GM19043 (cell line): ENCODE measurements around the gene DCAF7.
A peak's percentile ranks its signal among the peaks of the same experiment; 100 is the strongest.

ENCODE experiments used
- ATAC-seq: cut with Tn5 transposase; IDR thresholded peaks from one replicate; pipeline ENCODE4 v1.9.1; 2021; ENCODE audit warnings: low read depth; ENCODE audit not compliant: unreplicated experiment

The DCAF7 gene

DNA sequence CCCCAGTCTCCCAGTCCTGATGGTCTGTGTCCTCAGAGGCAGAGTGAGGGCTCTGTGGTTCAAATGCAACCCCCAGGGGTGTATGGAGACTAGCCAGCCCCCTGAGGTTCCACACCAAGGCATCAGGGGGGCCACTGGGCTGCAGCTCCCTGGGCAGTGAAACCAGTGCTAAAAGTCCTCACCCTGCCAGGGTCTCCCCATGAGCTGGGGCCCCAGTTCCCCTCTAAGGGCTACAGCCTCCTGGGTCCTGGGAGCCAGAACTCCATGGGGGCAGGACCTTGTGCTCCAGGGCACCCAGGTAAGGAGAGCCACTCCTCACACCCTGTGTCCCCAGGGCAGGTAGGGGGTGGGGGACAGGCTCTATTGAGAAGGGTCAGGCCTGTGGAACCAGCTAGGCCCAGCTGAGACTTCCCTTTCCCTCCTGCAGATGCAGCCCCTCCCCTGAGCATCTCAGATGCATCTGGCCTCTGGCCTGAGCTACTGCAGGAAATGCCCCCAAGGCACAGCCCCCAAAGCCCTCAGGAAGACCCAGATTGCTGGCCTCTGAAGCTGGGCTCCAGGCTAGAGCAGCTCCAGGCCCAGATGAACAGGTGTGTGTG, 6.4 kb upstream of the DCAF7 start:
- ATAC-seq, result no peak

DNA sequence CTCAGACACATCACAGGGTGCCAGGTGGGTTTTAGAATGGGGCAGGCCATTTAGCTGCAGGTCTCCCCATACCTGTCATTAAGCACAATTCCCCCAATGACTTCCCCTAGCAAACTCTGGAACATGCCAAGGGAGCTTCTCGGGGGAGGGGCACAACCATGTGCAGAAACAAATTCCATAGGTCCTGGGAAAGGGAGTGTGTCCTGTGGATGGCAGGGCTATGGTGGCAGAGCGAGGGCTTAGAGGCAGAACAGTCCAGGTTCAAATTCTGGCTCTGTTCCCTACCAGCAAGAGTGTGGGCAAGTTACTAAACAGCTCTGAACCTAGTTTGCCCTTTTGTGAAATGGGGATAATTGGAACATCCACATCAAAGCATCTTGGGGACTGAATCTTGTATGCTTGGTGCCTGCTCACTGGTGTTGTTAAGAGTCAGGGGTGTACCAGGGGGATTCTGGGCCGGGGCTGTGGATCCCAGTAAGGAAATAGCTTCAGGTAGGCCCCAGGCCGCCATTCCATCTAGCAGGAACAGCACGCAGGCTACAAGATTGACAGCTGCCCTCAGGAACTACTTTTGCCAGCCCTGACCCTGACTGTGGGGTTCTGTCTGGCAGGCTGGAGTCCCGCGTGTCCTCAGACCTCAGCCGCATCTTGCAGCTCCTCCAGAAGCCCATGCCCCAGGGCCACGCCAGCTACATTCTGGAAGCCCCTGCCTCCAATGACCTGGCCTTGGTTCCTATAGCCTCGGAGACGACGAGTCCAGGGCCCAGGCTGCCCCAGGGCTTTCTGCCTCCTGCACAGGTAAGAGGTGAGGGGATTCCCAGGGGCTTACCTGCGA, 5.6 kb upstream of the DCAF7 start:
- no peak for ATAC-seq

DNA sequence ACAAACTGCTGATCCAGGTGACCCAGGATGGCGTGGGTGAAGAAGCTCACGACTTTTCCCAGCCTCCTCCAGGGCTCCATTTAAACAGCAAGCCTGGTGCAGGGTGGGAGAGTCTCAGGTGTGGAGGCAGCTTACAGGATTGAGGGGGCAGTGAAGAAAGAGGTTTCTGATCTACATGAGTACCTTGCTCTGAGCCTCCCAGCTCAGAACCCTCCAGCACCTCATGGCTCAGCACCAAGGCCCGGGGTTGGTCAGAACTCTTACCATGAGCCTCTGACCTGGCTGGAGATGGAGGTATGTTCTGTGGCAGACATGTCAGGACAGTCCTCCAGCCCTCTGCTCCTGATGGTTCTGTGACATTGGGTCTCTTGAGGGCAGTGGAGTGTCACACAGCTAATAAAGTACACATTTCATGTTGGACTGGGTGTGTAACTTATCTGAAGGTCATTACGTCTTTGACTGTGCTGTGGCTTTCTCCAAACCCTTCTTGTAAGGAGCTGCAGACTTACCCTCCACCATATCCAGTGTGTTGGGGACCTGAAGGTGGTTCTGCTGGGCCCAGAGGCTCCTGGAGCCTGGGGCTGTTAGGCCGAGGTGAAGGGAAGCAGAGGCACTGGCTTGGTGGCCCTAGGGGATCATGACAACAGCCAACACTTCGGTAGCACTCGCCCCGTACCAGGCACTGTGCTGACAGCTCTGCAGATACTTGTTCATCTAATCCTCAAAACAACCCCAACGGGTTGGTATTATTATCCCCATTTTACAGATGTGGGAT, 3.8 kb upstream of the DCAF7 start:
- ATAC-seq, result no peak

DNA sequence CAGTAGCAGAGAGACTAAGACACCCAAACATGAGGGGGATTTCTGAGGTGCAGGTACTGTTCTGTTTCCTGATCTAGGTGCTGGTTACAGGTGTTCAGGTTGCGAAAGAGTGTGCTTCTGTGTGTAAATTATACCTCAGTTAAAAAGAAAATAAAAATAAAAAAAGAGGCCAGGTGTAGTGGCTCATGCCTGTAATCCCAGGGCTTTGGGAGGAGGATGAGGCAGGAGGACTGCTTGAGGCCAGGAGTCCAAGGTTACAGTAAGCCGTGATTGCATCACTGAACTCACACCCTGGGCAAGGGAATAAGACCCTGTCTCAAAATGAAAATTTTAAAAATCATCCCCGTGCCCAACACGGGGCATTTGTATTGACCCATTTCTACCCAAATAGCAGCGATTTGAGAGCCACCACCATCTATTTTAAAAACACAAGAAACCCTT, 3.2 kb upstream of the DCAF7 start:
- ATAC-seq, result no peak

DNA sequence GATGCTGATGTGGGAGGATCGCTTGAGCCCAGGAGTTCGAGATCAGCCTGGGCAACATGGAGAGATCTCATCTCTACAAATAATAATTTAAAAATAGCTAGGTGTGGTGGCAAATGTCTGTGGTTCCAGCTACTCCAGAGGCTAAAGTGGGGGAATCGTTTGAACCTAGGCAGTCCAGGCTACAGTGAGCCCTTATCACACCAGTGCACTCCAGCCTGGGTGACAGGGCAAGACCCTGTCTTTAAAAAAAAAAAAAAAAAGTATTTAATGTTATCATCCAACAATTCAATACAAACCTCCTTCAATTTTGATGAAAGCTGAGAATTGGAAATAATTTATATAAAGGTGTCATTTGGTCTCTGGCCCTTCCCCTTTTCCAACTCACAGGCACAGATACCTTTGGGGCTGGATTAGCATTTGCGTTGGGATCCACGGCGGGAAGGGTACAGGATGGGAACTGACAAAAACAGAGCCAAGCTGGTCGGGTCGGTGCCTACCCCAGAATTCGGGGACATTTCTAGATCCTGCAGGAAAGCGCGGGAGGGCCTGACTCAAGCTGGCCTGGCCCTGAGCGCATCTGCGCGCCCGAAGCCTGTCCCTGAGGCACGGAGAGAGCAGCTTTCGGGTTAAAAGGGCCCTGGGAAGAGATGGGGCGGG, 860 bp upstream of the DCAF7 start:
- ATAC-seq, result peak; percentile 13

DNA sequence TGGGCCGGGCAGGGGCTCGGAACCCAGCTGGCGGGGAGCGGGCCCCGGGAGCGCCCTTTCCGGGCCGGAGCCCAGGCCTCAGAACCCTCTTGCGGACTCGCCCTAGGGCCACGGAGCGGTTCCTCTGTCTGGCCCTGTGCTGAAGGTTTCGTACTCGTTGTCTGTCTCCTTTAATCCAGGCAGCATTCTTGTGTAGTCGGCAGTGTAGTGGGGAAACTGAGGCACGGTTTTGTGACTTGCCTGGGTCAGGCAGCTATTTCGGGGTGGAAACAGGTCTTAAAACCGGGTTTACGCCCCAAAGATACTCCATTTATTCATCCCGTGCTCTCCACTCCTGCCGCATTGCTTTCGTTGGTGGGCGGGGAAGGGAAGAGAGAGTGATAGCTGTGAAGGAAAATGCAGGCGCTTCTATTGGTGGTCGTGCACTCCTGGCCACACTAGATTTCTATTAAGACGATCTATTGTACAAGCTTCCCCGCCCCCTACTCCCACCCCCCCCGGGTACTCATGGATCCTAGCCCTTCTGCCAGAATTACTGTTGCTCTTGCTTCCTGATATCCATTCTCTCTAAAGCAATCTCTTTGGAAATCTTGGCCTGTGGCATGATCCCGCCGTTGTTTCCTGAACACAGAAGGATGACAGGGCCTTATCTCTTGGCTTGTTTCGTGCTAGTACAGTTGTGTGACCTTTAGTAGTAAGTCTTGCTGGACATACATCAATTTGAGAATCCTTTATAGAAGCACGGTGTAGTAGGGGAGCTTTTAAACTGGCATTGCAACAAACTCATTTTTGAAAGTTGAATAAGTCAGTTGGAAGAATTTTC, 751 bp downstream of the DCAF7 start:
- no peak for ATAC-seq

DNA sequence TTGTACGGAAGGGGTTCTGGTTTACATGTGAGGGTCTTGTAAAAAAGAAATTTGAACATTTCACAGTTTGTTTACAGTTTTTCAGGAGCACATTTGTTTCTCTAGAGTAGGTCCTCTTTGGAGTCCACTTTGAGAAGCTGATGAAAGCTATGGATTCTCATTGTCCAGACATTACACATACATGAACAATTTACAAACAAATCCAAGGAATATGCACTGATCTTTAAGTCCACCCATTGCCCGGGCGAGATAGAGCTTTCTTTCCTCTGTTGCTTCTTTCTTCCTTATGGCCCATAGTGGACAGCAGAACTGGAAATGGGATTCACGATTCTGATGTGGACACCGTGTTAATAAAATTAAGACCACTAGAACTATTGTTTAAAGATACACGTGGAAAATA, 1.9 kb downstream of the DCAF7 start:
- no peak for ATAC-seq

DNA sequence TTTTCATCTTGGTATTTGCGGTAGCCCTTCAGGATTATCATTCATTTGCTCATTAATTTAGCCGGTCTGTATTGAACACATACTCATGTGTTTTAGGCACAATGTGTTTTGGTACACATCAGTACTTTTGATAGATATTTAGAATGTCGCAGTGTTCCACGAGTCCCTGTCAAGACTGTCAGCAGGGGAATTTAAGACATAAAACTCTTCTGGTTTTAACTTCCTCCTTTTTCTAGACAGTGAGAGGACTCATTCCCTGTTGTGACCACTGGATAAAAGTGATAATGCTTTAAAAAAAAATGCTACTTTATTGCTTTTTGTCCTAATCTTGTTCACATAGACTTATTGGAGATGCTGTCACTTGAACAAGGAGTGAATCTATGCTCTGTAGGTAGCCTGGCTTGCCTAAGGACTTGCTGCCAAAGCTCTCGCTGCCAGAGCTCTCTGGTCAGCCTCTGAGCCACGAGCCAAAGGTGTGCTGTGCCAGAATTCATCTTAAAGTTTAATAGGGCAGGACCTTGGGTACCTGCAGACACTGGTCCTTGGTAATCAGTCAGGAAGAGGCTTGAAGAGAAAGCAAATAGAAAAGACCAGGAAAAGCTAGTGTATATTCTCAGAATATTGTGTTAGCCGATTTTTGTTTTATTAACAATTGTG, 5.4 kb downstream of the DCAF7 start:
- ATAC-seq, result no peak

DNA sequence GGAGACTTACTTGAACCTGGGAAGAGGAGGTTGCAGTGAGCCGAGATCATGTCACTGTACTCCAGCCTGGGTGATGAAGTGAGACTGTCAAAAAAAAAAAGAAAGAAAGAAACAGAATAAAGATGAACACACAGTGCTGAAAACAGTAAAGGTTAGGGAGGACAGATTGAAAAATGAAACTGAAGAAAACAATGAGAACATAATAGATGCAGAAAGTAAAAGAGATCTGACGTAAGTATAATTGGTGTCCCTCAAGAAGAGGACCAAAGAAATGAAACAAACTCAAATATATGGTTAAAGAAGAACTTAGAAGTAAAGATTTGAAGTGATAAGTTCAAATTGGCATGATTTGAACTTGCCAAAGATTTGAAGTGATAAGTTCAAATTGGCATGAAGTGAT, 7.1 kb downstream of the DCAF7 start:
- no peak for ATAC-seq

DNA sequence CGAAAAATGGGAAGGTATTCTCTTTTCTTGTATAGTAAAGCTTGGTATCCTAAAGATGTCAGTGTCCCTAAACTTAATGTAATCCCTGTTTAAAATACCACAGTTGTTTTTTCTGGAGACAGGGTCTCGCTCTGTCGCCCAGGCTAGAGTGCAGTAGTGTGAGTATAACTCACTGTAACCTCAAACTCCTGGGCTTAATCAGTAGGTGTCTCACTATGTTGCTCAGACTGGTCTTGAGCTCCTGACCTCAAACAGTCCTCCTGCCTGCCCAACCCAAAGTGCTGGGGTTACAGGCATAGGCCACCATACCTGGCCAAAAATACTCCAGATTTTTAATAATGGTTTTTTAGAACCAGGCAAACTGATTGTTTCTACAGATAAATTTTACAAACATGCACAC, 8.2 kb downstream of the DCAF7 start:
- no peak for ATAC-seq

DNA sequence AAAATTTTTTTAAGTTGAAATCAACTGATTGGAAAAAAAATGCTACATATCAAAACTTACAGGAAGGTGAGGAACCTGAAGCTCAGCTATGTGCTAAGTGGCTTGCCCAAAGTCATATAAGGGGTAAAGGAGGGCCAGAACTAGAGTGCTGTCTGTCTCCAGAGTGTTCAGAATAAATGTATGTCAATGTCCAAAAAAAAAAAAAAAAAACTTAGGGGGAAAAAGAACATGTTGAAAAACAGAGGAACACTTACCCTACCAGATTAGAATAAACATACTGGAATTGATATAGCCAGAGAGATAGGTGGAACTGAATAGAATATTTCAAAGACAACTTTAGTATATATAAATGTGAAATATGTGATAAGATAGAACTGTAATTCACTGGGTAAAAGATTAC, 11.5 kb downstream of the DCAF7 start:
- ATAC-seq, result no peak

DNA sequence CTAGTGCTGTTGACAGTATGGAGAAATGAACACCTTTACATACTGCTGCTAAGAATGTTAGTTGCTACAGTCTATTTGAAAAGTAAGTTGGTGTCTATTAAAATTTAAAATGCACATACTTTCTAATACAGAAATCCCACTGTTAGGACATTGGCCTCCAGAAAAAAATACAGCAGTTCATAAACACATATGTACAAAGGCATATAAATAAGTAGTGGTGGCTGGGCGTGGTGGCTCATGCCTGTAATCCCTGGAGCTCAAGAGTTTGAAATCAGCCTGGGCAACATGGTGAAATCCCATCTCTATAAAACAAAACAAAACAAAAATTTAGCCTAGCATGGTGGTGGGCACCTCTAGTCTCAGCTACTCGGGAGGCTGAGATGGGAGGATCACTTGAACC, 13.1 kb downstream of the DCAF7 start:
- ATAC-seq, result no peak

DNA sequence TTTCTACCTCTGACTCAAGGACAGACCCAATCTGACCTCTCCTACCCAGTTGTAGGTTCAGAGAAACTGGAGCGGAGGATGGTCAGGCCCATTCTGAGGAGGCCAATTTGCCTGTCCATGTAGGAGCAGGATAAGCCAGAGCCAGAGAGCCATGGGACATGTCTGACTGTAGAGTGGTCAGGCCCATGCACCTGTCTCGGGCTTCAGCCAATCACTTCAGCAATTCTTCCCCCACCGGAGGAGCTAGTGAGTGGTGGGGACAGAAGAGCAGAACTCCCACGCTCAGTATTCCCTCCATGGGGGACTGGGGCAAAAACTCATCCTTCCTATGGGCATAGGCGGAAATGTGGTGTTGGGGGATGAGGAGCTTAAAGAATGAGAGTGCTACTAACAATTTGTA, 14.3 kb downstream of the DCAF7 start:
- ATAC-seq, result no peak

DNA sequence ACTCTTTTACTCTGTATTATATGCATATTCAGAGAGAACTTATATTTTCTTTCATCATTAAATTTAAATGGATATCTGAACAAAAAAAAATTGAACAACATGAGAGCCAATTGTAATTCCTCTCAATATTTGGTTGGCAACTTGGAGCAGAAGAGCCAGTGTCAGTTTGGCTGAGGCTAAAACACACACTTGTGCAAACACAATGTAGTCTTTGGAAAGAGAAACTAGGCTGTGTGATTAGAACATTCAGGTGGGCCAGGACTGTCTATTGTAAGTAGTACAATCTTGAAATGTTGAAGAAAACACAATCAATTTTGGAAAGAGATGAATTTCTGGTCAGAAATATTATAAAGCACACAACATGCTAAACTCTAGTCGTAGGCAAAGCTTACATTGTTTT, 17.0 kb downstream of the DCAF7 start:
- ATAC-seq, result no peak

DNA sequence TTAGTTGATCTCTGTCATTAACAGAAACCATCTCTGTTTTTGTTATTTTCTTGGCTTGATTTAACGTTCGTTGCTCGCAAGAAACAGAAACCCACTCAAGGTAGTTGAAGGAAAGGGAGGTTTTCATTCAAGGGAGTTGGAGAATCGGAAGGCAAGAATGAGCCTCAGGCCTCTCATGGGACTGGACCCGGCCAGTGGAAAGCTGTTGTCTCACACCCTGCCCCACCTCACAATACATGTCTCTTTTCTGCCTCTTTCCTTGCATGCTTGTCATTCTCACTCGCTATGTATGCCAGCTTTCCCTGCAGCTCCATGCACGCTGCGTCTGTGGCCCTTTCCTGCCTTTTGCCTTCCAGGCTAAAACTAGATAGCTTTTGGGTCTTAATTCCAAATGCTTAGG, 18.3 kb downstream of the DCAF7 start:
- no peak for ATAC-seq

DNA sequence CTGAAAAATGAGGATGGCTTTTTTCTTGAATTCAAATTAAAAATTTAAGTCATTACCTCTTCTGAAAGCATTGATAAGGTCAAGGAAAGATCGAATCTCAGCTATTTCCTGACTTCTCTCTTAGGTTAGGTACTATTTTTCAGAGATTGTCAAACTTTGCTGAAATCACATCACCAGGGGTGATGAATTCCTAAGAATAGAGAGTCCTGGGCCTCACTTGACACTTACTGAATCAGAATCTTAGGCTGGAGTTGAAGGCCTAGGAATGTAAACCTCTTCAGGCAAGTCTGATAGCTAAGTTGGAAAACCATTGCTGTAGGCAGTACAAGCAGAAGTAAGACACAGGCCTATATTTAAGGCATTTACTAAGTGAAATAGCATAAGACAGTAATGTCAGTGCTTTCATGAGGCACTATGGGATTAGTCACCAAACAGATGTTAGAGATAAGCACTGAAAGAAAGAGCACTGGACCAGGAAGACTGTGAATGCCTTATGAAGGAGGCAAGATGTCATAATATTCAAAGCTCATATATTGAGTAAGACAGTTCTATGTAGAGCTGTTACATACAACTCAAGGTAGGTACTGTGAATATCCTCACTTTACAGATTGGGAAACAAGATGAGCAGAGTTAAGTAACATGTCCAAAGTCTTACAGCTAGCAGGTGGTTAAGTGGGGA, 21.5 kb downstream of the DCAF7 start:
- ATAC-seq, result no peak

DNA sequence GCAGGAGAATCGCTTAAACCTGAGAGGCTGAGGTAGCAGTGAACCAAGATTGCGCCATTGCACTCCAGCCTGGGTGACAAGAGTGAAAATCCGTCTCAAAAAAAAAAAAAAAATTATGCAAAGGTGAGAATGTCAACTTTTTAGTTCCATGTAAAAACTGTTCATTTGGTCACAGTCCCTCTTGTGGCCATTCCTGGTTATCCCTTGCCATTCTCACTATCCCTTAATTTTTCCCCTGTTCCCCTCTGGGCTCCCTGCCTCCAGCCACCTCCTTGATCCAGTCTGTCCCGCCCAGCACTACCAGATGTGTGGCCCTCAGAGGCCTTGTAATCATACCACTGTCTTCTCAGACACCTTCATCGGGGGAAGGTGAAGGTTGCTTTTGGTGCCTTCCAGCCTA, 23.4 kb downstream of the DCAF7 start:
- no peak for ATAC-seq

DNA sequence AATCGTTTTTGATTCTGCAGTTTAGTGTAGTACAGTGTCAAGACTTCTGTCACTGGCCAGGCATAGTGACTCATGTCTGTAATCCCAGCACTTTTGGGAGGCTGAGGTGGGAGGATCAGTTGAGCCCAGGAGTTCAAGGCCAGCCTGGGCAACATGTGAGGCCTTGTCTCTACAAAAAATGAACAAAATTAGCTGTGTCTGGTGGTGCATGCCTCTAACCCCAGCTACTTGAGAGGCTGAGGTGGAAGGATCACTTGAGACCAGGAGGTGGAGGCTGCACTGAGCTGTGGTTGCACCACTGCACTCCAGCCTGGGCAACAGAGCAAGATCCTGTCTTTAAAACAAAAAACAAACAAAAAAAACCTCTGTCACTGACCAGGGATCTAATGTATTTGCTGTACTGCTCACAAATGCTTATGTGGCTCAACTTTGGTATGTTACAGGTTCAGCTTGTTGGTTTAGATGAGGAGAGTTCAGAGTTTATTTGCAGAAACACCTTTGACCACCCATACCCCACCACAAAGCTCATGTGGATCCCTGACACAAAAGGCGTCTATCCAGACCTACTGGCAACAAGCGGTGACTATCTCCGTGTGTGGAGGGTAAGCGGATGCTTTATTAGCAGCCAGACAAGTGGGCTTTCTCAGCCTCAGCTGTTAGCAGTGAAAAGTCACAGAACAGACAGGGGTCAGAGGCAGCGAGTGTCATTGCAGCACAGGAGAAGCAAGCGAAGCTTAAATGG, 27.9 kb downstream of the DCAF7 start:
- no peak for ATAC-seq

DNA sequence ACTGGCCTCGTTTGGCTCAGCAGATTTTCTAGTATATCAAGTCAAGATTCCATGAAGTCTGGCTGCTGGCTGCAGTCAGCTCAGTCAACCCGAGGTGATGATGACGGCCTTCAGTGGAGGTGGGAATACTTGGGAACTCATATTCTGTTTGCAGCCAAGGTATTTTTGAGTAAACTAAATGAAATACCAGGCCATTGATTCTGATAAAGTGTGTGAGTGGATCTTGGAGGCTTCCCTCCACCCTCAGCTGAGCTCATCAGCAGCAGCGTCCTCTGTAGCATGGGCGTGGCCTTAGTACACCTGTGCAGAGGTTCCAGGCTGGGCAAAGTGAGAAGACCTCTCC, 28.5 kb downstream of the DCAF7 start:
- ATAC-seq, result no peak
